ENCODE results near the gene FZR1.
"Not testable (repeated sequence)": the region's sequence is repeated elsewhere in the genome, so short reads cannot be mapped to it uniquely, and the experiment has no call there.

The FZR1 gene

GRCh38 chr19:3565139-3565538 lies 59.0 kb downstream of the FZR1 start:
- Histone ChIP-seq H3K9ac (ENCODE audit: low read length) (no peak overlapping the region), H2BK5ac (ENCODE audit: low read depth, low read length, poor library complexity, severe bottlenecking) (no peak overlapping the region)

GRCh38 chr19:3570042-3570441 lies 63.9 kb downstream of the FZR1 start:
- H3K27me3 ChIP-seq (ENCODE audit: control insufficient read depth in 1 of 2, insufficient read depth in 1 of 2, low read length in 2 of 2); H3K23ac ChIP-seq (ENCODE audit: low read length in 2 of 2); H2AK5ac ChIP-seq (ENCODE audit: low read length, severe bottlenecking); H2BK15ac ChIP-seq (ENCODE audit: low read depth, poor library complexity, severe bottlenecking); H3K9me3 ChIP-seq (ENCODE audit: control insufficient read depth, low read length); H3K18ac ChIP-seq (ENCODE audit: low read depth in 1 of 2, low read length in 2 of 2); H3K14ac ChIP-seq (ENCODE audit: low read length in 2 of 2); H3K4me2 ChIP-seq (ENCODE audit: low read length, poor library complexity, severe bottlenecking); H2BK12ac ChIP-seq (ENCODE audit: low read length in 2 of 2); H4K91ac ChIP-seq (ENCODE audit: low read length); H2AFZ ChIP-seq (ENCODE audit: low read depth, low read length); H3K27ac ChIP-seq (ENCODE audit: low read length, poor library complexity, severe bottlenecking); H3K9ac ChIP-seq (ENCODE audit: low read length); H2BK120ac ChIP-seq (ENCODE audit: low read depth, low read length); H4K8ac ChIP-seq (ENCODE audit: low read length); H3K4me3 ChIP-seq (ENCODE audit: insufficient read depth in 1 of 2, low read depth in 1 of 2, low read length in 2 of 2); H3K4ac ChIP-seq (ENCODE audit: low read depth in 1 of 2, low read length in 2 of 2); H2BK5ac ChIP-seq (ENCODE audit: low read depth, low read length, poor library complexity, severe bottlenecking); DNase-seq: not testable (repeated sequence)
- Histone ChIP-seq H3K36me3 (ENCODE audit: control insufficient read depth in 1 of 2, insufficient read depth in 2 of 2, low read depth in 1 of 2, low read length in 2 of 2) (peaks cover 3 to 11% of the 10 kb centered on the region in 2 experiments), H3K4me1 (ENCODE audit: control insufficient read depth, insufficient read depth, low read depth, low read length) (peaks cover 21% of the 10 kb centered on the region), H3K79me1 (replicated peaks; ENCODE audit: low read length, poor library complexity, severe bottlenecking) (peaks cover 16% of the 10 kb centered on the region)
- 97% methylated on average over 10 of the region's 11 CpGs for WGBS

More at GRCh38 chr19:3565139-3565538, 59.0 kb downstream of the FZR1 start:
- H3K4me2 ChIP-seq (ENCODE audit: low read length, poor library complexity, severe bottlenecking) = no peak overlapping the region
- H3K23ac ChIP-seq (ENCODE audit: low read length in 2 of 2) = no peak overlapping the region
- no peak overlapping the region for H3K4me3 ChIP-seq (ENCODE audit: insufficient read depth in 1 of 2, low read depth in 1 of 2, low read length in 2 of 2)
- H3K18ac ChIP-seq (ENCODE audit: low read depth in 1 of 2, low read length in 2 of 2) = peak overlapping the region in 1 of 2 experiments; percentile 95
- no peak overlapping the region for H2BK15ac ChIP-seq (ENCODE audit: low read depth, poor library complexity, severe bottlenecking)
- H4K8ac ChIP-seq (ENCODE audit: low read length) = peak overlapping the region; percentile 66
- no peaks in the 10 kb centered on the region for H3K27me3 ChIP-seq (ENCODE audit: control insufficient read depth in 1 of 2, insufficient read depth in 1 of 2, low read length in 2 of 2)
- peak overlapping the region; percentile 48 to 73 for H3K4ac ChIP-seq (ENCODE audit: low read depth in 1 of 2, low read length in 2 of 2)
- WGBS = 13% methylated on average over 19 of the region's 19 CpGs
- peak overlapping the region; percentile 8 for H3K27ac ChIP-seq (ENCODE audit: low read length, poor library complexity, severe bottlenecking)
- no peaks in the 10 kb centered on the region for H3K9me3 ChIP-seq (ENCODE audit: control insufficient read depth, low read length)
- H3K36me3 ChIP-seq (ENCODE audit: control insufficient read depth in 1 of 2, insufficient read depth in 2 of 2, low read depth in 1 of 2, low read length in 2 of 2) = no peaks in the 10 kb centered on the region
- H3K79me1 ChIP-seq (replicated peaks; ENCODE audit: low read length, poor library complexity, severe bottlenecking) = peaks cover 1% of the 10 kb centered on the region
- peak overlapping the region in 1 of 2 experiments; percentile 65 for H2BK12ac ChIP-seq (ENCODE audit: low read length in 2 of 2)
- peak; percentile 99 for DNase-seq
- H2AFZ ChIP-seq (ENCODE audit: low read depth, low read length) = peak overlapping the region; percentile 30
- no peak overlapping the region for H3K14ac ChIP-seq (ENCODE audit: low read length in 2 of 2)
- no peak overlapping the region for H2BK120ac ChIP-seq (ENCODE audit: low read depth, low read length)
- no peak overlapping the region for H2AK5ac ChIP-seq (ENCODE audit: low read length, severe bottlenecking)
- H3K4me1 ChIP-seq (ENCODE audit: control insufficient read depth, insufficient read depth, low read depth, low read length) = peaks cover 24% of the 10 kb centered on the region
- H4K91ac ChIP-seq (ENCODE audit: low read length) = no peak overlapping the region

- Histone ChIP-seq H3K27ac (ENCODE audit: low read length, poor library complexity, severe bottlenecking) (no peak overlapping the region), H3K27me3 (ENCODE audit: control insufficient read depth in 1 of 2, insufficient read depth in 1 of 2, low read length in 2 of 2) (no peaks in the 10 kb centered on the region), H3K4me3 (ENCODE audit: insufficient read depth in 1 of 2, low read depth in 1 of 2, low read length in 2 of 2) (no peak overlapping the region), H3K36me3 (ENCODE audit: control insufficient read depth in 1 of 2, insufficient read depth in 2 of 2, low read depth in 1 of 2, low read length in 2 of 2) (peaks cover 8 to 17% of the 10 kb centered on the region in 2 experiments), H2BK5ac (ENCODE audit: low read depth, low read length, poor library complexity, severe bottlenecking) (no peak overlapping the region), H3K4me2 (ENCODE audit: low read length, poor library complexity, severe bottlenecking) (no peak overlapping the region), H3K23ac (ENCODE audit: low read length in 2 of 2) (no peak overlapping the region), H3K9me3 (ENCODE audit: control insufficient read depth, low read length) (no peaks in the 10 kb centered on the region), H2AFZ (ENCODE audit: low read depth, low read length) (no peak overlapping the region), H2BK120ac (ENCODE audit: low read depth, low read length) (no peak overlapping the region), H3K4ac (ENCODE audit: low read depth in 1 of 2, low read length in 2 of 2) (peak overlapping the region in 1 of 2 experiments; percentile 15), H3K4me1 (ENCODE audit: control insufficient read depth, insufficient read depth, low read depth, low read length) (peaks cover 18% of the 10 kb centered on the region), H3K14ac (ENCODE audit: low read length in 2 of 2) (no peak overlapping the region), H2BK15ac (ENCODE audit: low read depth, poor library complexity, severe bottlenecking) (no peak overlapping the region), H4K91ac (ENCODE audit: low read length) (no peak overlapping the region), H3K79me1 (replicated peaks; ENCODE audit: low read length, poor library complexity, severe bottlenecking) (peaks cover 19% of the 10 kb centered on the region), H2BK12ac (ENCODE audit: low read length in 2 of 2) (no peak overlapping the region), H3K9ac (ENCODE audit: low read length) (no peak overlapping the region), H4K8ac (ENCODE audit: low read length) (no peak overlapping the region), H2AK5ac (ENCODE audit: low read length, severe bottlenecking) (no peak overlapping the region), H3K18ac (ENCODE audit: low read depth in 1 of 2, low read length in 2 of 2) (no peak overlapping the region)
- 91% methylated on average over 7 of the region's 7 CpGs for WGBS
- DNase-seq = no peak
Observed at GRCh38 chr19:3570606-3571011, 64.5 kb downstream of the FZR1 start.

- peak overlapping the region; percentile 94 for H2BK120ac ChIP-seq (ENCODE audit: low read depth, low read length)
- H3K18ac ChIP-seq (ENCODE audit: low read depth in 1 of 2, low read length in 2 of 2) = peak overlapping the region; percentile 89 to 95
- H2BK15ac ChIP-seq (ENCODE audit: low read depth, poor library complexity, severe bottlenecking) = peak overlapping the region; percentile 96
- H3K9ac ChIP-seq (ENCODE audit: low read length) = peak overlapping the region; percentile 87
- peak overlapping the region in 1 of 2 experiments; percentile 45 for H2BK12ac ChIP-seq (ENCODE audit: low read length in 2 of 2)
- no peak overlapping the region for H2BK5ac ChIP-seq (ENCODE audit: low read depth, low read length, poor library complexity, severe bottlenecking)
- peak; percentile 100 for DNase-seq
- H4K8ac ChIP-seq (ENCODE audit: low read length) = peak overlapping the region; percentile 98
- peaks cover 28% of the 10 kb centered on the region for H3K4me1 ChIP-seq (ENCODE audit: control insufficient read depth, insufficient read depth, low read depth, low read length)
- 8% methylated on average over 44 of the region's 48 CpGs for WGBS
- H3K36me3 ChIP-seq (ENCODE audit: control insufficient read depth in 1 of 2, insufficient read depth in 2 of 2, low read depth in 1 of 2, low read length in 2 of 2) = peaks cover 15 to 32% of the 10 kb centered on the region in 2 experiments
- H3K27me3 ChIP-seq (ENCODE audit: control insufficient read depth in 1 of 2, insufficient read depth in 1 of 2, low read length in 2 of 2) = no peaks in the 10 kb centered on the region
- H3K14ac ChIP-seq (ENCODE audit: low read length in 2 of 2) = peak overlapping the region in 1 of 2 experiments; percentile 71
- H2AFZ ChIP-seq (ENCODE audit: low read depth, low read length) = peak overlapping the region; percentile 54
- H3K4ac ChIP-seq (ENCODE audit: low read depth in 1 of 2, low read length in 2 of 2) = peak overlapping the region; percentile 46 to 99
- H3K4me3 ChIP-seq (ENCODE audit: insufficient read depth in 1 of 2, low read depth in 1 of 2, low read length in 2 of 2) = peak overlapping the region; percentile 48 to 81
- H4K91ac ChIP-seq (ENCODE audit: low read length) = peak overlapping the region; percentile 73
- no peaks in the 10 kb centered on the region for H3K9me3 ChIP-seq (ENCODE audit: control insufficient read depth, low read length)
- H3K23ac ChIP-seq (ENCODE audit: low read length in 2 of 2) = peak overlapping the region in 1 of 2 experiments; percentile 93
- peak overlapping the region; percentile 90 for H2AK5ac ChIP-seq (ENCODE audit: low read length, severe bottlenecking)
- peak overlapping the region; percentile 41 for H3K27ac ChIP-seq (ENCODE audit: low read length, poor library complexity, severe bottlenecking)
- peak overlapping the region; percentile 99 for H3K4me2 ChIP-seq (ENCODE audit: low read length, poor library complexity, severe bottlenecking)
- H3K79me1 ChIP-seq (replicated peaks; ENCODE audit: low read length, poor library complexity, severe bottlenecking) = peaks cover 21% of the 10 kb centered on the region
Observed at GRCh38 chr19:3572132-3572854, 66.2 kb downstream of the FZR1 start.
